GM12892 (cell line): ENCODE results near the gene ADGRL3.

ENCODE experiments used
- POLR2A ChIP-seq: IDR thresholded peaks from 2 replicates; pipeline ENCODE4 v1.6.1; 2011; ENCODE audit warnings: low read depth, low read length, control low read depth
- TAF1 ChIP-seq: IDR thresholded peaks from 2 replicates; pipeline ENCODE4 v1.6.1; 2011; ENCODE audit warnings: low read depth, mild to moderate bottlenecking, control low read depth, low read length, borderline replicate concordance

DNA sequence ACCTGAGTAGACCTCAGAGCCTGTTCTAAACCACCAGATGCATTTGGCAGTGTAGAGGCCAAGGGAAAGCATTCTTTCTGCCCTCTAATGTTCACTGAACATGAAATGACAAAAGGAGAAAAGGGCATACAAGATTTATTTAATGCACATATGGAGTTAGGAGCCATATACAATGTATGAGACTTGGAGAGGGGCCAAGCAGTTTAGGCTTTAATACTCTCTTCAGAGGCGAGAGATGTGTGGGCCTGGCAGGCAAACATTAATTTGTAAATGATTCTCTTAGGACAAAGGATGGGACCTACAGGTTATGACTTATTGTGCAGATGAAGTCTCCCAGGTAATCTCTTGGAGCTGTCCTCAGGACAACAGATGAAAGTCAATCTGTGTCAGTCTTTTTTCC lies 631.9 kb downstream of the ADGRL3 start:
- no peak for TF ChIP-seq POLR2A
- TF ChIP-seq TAF1 = no peak
